ENCODE results near the gene JAG1. TPM values are rescaled to one million over a fixed set of nuclear protein-coding genes. Genes with fewer than 3 reads are reported as not detected.

The JAG1 gene
- total and polyA plus RNA-seq, 9 of the 15 experiments (the other 6 are each of a cell fraction or from before 2014, with no cell fraction given) = 0.04 to 0.40 (median 0.07) TPM

DNA sequence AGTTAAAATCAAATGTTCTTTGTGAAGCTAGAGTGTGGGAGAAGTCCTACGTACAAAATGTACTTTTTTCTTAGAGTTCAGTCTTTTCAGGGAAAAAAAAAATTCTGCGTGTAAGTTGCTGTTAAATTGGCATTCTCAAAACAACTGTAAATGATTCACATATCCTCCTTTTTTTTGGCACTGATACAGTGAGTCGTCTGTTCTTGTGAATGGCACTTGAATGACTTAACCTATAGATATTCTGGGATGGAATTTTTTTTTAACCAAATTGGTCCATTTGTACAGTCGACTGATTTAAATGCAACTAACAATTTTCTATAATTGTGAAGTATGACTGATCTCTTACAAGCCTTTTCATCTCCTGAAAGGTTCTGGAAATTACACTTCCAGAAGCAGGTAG is 5.5 kb upstream of the JAG1 start:
- Histone ChIP-seq H4K20me1 (replicated peaks; ENCODE audit: control insufficient read depth, insufficient read depth, low read length) (no peaks in the 10 kb centered on the region), H3K79me2 (ENCODE audit: control insufficient read depth, insufficient read depth, low read length) (no peaks in the 10 kb centered on the region), H3K4me2 (ENCODE audit: insufficient read depth, low read length) (no peak overlapping the region), H3K4me1 (replicated peaks in 1 of 2; ENCODE audit: control insufficient read depth in 2 of 2, insufficient read depth in 2 of 2, low read length in 2 of 2) (peaks cover 0 to 6% of the 10 kb centered on the region in 2 experiments; a peak in 2 of 5 replicates), H3K9me1 (ENCODE audit: control insufficient read depth, insufficient read depth, low read length) (no peaks in the 10 kb centered on the region), H2AFZ (ENCODE audit: low read depth, low read length) (no peak overlapping the region), H3K27ac (ENCODE audit: extremely low read depth, low read depth, low read length) (no peak overlapping the region), H3K9me3 (replicated peaks; ENCODE audit: control insufficient read depth, insufficient read depth, low read depth, low read length) (no peaks in the 10 kb centered on the region), H3K36me3 (ENCODE audit: control insufficient read depth, insufficient read depth, low read length) (no peaks in the 10 kb centered on the region), H3K4me3 (no peak overlapping the region), H3K9ac (ENCODE audit: insufficient read depth in 1 of 2, low read depth in 2 of 2, low read length in 2 of 2) (no peak overlapping the region), H3K27me3 (ENCODE audit: control insufficient read depth in 2 of 2, insufficient read depth in 2 of 2, low read length in 2 of 2) (peaks cover 3 to 12% of the 10 kb centered on the region in 2 experiments; a peak in 3 of 5 replicates)
- no peak for FAIRE-seq
- BruUV-seq (replicated peaks) = no TSS peak
- 0% methylated on average over 3 of the region's 4 CpGs for WGBS (ENCODE audit: insufficient coverage, low coverage, missing lambda C conversion rate)
- TF ChIP-seq ZNF444 (CRISPR knock-in tag; IDR thresholded peaks at IDR 0.05) (no peak), SPI1 (IDR thresholded peaks at IDR 0.05; ENCODE audit: borderline replicate concordance, low read depth, low read length) (no peak), ZNF551 (CRISPR knock-in tag; IDR thresholded peaks at IDR 0.05) (no peak), KHSRP (IDR thresholded peaks at IDR 0.05) (no peak), NCOA6 (IDR thresholded peaks at IDR 0.05) (no peak), KLF6 (CRISPR knock-in tag; IDR thresholded peaks at IDR 0.05; ENCODE audit: borderline replicate concordance) (no peak), RBM39 (optimal IDR thresholded peaks at IDR 0.05; ENCODE audit: low read depth, low read length) (no peak), SNIP1 (IDR thresholded peaks at IDR 0.05; ENCODE audit: low read depth) (no peak), ZNF280B (CRISPR knock-in tag; IDR thresholded peaks at IDR 0.05) (no peak)
- ChIA-PET POLR2A (no interaction called here), CTCF (ENCODE audit: low intra/inter-chr PET ratio) (no interaction called here)
- no peak for DNase-seq (ENCODE audit: extremely low read depth in 1 of 4, low spot score in 3 of 4)
- ATAC-seq = no peak
- in situ Hi-C loops (cut with MboI) (no loop called here), intact Hi-C loops (cut with micrococcal nuclease) (no loop called here)

Data from K562 (cell line).